NAMALWA (cell line): Measurements from ENCODE around the gene ZBTB7A.

ENCODE experiments used
- DNase-seq: peaks from one replicate; pipeline ENCODE4 v3.0.0-alpha.2; 2015; ENCODE audit warnings: low spot score

Gene ZBTB7A

DNA sequence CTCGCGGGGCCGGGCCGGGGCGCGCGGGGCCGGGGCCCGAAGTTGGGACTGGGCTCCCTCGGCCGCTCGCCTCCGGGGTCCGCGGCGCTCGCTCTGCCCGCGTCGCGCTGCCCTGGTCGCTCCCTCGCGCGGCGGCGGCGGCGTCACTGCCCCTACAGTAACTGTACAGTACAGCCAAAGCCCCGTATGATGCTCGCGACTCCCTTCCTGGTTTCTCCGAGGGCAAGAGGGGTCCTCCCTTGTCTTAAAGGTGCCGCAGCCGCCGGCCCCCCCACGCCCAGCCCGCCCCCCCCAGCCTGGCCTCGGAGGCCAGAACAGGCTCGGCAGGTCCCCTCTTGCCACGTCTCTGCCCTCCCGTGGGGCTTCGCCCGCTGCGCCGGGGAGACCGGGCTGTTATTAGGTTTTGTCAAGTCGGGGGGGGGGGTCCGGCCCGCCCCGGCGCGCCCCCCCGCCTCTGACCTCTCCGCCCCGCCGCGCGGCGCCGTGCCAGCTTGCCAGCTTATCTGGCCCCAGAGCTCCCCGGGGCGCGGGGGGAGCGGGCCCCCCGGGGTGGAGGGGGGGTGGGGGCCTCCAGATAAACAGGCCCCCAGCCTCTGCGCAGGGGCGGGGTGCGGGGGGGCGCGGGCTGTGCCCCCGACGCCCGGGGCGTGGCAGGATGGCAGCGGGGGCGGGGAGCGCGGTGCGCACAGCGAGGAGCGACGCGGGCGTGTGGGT lies at the start of gene ZBTB7A:
Gene ZBTB7A (minus strand): TSS at position 218 of the 714 bp plus-strand sequence. CDS start 11,667 bp downstream, outside the sequence.
- DNase-seq, result peak; percentile 94

DNA sequence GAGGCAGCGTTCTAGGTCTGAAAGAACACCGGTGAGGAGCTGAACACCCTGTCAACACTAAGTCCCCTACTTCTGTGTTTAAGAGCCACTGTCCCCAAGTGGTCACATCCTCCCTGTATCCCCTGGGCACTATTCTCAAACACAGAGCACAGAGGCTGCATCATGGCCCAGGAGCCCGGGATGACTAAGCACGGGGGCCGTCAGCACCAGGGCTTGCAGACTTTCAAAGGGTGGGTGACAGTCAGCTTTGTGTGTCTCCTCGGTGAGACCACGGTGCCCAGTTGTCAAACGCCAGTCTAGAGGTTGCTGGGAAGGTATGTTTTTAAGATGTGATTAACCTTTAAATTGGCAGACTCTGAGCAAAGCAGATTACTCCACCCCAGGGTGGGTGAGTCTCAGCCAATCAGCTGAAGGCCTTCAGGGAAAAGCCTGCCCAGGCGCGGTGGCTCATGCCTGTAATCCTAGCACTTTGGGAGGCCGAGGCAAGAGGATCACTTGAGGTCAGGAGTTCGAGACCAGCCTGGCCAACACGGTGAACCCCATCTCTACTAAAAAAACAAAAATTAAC lies 49.2 kb upstream of the ZBTB7A start:
- no peak for DNase-seq

DNA sequence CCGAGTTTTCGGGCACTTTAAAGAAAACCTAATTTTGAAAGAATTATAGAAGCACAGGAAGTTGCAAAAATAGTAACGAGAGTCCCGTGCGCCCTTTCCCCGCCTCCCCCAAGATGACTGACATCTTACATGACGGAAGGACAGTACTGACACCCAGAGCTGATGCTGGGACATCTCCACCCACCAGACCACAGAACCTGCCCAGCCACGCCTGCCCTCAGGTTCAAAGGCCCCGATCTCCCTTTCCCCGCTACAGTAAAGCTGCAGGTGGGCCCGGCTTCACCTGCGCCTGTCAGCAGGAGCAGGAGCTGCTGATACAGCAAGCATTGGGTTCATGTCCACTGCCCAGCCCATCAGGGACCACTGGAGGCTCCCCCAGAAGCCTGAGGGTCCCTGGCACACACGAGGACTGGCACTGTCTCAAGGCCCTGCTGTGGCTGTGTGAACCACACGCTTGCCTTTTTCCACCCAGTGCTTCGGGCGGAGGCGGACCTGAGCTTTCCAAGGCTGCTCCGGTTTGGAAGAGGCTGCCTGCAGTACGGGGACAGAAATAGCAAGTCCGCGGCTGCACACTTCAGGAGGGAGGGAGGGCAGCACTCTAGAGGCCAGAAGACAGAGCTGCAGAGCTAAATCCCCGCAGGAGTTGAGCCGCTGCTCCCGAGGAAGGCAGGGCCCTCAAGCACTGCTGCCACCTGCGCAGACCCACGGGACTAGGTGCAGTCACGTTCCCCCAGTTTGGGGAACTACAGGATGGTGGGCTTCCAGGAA lies 48.5 kb upstream of the ZBTB7A start:
- DNase-seq, result peak; percentile 42

DNA sequence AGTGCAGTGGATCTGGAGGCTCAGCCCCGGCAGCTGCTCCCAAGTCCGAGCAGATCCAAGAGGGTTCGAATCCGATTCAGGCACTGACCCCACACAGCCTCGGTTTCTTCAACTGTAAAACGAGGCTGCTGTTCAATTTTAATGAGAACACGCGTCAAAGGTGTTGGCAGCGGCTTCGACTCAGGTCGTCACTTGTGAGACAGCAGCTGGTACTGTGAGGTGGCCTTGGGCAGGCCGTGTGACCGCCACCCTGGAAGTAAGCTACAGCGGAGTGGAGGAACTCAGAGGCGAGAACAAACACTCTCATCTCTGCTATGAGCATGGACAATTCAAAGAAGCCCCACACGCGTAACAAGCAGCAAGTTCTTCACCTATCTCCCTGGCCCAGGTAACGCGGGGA lies 47.5 kb upstream of the ZBTB7A start:
- DNase-seq, result no peak

DNA sequence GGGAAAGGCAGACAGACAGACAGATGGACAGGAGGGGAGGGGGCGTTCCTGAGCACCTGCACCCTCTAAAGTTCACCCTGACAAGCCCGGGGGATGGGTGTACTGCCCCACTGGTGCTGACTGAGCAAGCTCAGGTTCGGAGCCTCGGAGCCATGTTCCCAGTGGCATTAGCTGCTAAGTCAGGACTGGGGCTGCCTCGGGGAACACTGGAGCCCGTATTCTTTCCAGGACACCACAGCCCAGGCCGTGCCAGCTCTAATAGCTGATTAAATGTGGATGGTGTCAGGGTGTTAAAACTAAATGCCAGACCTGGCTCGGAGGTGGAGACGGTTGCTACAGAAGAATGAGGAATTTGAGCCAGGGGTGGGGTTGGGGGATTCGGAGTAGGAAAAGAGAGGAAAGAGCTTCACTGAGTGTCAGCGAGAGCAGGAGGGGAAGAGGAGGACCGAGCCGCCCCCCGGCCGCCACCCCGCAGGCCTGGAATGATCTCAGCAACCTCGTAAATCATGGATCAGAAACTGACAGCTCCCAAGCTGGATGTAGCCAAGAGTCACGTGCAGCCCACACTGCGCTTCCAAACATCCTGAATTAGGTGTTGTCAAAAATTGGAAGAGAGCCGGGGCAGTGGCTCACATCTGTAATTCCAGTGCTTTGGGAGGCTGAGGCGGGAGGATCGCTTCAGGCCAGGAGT lies 46.8 kb upstream of the ZBTB7A start:
- DNase-seq, result no peak

DNA sequence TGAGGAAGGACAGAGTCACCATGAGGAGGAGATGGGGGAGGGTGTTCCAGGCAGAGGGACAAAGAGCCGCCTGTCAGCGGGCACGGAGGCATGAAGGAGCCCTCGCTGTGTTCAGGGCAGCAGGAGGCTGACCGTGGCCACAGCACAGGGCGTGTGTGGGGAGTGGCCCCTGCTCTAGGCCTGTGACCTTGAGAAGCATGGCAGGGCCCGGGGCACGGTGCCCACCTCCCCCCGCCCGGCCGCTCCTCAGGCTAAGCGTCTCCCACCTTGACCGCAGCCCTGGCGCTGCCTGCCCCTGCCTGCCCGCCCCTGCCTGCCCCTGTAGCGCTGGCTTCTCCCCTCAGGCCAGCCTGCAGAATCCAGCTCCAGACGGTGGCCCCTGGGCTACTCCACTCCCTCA lies 45.7 kb upstream of the ZBTB7A start:
- no peak for DNase-seq

DNA sequence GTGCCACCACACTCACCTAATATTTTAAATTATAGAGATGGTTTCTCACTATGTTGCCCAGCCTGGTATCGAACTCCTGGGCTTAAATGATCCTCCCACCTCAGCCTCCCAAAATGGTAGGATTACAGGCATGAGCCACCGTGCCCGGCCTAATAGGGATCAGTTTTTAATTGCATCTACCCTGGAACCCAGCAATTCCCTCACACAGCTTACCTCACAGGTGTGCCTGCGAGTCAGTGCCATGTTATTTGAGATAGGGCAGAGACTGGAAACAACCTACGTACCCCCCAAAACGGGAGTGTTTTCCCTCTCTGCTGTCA lies 42.9 kb upstream of the ZBTB7A start:
- no peak for DNase-seq

DNA sequence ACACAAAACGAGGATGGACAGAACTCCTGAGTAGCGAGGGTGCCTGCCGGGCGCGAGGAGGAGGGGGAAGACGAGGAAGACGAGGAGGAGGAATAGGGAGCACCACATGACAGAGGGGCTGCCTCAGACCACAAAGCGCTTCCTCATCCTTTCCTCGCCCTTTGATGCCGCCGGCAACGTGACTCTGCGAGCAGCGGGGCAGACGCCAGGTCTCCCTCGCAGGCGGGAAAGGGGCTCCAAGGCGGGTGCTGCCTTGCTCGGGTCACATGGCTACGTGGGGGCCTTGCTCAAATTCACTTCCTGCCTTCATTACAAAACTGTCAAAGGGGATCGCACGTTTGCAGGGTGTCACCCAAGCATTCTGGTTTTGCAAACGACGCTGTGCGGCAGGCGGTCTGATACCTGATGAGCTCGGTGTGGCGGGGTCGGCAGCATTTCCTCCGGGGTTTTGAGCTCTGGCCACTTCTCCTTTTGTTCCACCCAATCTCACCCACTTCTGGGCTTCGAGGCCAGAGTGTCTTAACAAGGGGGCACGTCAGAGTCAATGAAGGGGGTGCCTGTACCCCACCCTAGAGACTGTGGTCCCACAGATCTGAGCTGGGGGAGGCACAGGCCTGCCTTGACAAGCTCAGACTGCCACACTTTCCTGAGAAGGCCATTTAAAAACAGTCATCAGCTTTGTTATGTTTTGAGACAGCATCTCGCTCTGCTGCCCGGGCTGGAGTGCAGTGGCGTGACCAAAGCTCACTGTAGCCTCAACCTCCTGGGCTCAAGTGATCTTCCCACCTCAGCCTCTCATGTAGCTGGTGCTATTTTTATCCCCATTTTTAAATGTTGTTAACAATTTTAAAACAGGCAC lies 42.3 kb upstream of the ZBTB7A start:
- no peak for DNase-seq

DNA sequence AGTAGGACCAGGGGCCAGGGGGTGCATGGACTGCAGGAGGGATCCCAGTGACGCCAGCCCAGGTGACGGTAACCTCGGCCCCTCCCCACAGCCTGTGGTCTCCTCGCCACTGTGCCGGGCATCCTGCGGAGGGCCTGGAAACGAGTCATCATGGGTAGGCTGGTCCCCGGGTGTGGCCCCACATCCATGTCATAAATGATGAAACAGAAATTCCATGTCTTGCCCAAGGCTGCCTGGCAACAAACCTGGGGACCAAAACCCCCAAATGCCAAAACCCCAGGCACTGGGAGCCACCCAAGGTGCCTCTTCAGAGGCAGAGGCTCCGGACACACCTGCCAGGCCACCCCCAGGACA lies 36.4 kb upstream of the ZBTB7A start:
- DNase-seq, result no peak

DNA sequence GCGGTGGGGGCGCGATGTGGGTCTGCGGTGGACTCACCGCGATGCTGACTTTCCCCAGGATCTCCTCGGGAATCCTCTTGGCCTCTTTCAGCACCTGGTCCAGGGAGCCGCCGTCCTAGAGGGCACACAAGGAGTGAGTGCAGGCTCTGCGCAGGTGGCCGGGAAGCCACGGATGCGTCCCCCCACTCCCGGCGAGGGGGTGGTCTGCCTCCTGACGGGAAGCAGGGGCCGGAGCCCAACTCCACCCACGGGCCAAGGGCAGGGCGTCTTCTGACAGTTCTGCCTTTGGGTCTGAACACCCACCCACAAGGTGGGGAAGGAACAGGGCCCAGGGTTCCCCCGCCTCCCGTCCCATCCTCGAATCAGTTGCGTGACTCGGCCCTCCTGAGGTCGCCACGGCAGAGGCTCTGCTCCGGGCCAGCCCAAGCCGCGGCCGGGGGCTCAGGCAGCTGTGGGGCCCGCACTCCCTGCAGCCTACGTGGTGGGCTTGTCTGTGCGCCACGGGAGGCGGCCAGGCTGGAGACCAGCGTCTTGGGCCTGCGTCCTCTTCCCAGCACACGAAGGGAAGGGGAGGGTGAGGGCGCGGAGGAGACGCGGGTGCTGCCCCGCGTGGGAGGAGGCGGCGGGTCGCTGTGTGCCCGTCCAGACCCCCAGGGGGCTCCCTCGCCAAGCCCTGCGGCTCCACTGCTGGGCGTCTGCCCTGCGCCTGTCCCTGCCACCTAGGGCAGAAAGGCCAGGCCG lies 35.8 kb upstream of the ZBTB7A start:
- no peak for DNase-seq

DNA sequence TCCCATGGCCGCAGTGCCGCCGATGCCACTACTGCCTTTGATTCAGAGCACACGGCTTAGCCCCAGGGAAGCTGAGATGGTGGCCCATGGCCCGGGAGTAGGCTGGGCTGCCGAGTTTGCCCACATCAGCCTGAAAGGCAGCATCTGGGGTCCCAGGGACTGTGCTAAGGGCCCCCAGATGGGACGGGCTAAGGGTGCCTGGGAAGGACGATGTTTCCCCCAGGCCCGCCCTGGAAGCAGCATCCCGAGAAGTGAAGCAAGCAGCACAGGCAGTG lies 34.7 kb upstream of the ZBTB7A start:
- no peak for DNase-seq

DNA sequence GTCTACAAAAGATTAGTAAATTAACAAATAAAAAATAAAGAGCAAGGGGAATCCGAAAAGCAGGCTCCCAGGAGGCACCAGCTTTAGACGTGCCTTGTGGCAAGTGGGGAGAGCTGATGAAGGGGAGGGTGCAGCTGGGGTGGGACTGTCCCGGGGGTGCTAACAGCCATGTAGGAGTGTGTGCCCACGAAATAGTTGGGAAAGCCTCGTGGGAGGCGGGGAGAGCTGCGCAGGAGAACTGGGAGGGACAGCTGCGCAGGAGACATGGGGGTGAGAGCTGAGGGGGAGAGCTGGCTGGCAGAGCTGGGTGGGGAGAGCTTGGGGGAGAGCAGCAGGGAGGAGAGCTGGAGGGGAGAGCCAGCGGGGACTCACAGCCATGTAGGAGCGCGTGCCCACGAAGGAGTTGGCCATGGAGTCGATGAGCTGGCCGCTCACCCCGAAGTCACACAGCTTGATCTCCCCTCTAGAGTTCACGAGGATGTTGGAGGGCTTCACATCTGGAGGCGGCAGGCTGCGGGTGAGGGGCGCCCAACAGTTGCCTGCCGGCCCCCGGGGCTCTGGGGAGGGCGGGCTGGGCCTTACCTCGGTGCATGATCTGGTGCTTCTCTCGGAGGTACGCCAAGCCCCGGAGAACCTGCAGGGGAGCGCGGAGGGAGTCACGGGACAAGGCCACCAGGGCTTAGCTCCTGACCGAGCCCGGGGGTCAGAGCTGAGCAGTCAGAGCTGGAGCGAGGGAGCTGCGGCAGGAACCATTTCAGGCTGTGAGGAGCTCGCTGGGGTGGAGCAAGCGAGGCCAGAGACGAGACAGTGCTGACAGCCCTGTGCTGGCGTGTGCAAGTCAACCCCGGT lies 34.2 kb upstream of the ZBTB7A start:
- DNase-seq, result no peak

DNA sequence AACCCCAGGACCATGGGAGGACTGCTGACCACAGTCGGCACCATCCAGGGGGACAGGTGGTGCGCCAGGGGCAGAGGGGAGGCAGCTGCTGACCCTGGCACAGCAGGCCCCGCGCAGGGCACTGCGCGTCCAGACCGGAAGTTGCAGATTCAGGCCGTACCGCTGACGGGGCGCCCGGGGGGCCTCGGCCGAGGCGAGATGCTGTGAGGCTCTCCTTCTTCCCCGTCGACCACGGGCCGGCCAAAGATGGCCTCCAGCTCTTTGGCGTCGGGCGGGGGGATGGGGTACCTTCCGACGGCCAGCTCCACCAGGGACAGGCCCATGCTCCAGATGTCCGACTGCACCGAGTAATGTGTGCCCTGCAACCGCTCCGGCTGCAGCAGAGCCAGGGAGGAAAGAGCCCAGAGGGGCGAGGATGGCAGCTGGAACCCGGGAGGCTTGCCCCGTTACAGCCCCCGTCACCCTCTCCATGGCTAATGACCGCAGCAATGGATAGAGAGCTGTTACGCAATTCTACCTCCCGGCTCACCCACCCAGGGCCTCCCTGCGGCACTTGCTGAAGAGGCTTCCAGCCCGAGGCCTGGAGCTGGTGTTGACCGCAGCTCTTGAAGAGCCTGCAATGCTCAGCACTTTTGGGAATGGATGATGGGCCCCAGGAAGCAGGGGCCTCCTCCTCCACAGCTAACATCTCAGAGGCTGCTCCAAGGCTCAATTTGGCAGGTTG lies 32.5 kb upstream of the ZBTB7A start:
- DNase-seq, result no peak

DNA sequence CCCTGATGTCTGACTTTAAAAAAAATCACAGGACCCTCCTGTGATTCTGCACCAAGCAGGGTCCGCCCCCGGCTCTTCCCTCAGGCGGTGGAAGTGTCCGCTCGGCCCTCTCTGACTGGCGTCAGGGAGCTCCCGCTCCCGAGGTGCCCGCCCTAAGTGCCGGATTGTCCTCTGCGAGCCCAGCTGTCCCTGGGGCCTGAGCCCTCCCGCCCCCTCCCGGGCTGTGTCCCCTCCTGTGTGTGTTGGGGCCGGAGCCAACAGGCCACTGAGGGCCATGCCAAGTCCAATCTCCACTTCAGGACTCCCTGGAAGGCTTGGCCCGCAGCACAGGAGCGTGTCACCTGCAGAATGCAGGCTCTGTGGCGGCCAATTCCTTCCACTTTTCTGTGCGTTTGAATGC lies 31.8 kb upstream of the ZBTB7A start:
- DNase-seq, result no peak

DNA sequence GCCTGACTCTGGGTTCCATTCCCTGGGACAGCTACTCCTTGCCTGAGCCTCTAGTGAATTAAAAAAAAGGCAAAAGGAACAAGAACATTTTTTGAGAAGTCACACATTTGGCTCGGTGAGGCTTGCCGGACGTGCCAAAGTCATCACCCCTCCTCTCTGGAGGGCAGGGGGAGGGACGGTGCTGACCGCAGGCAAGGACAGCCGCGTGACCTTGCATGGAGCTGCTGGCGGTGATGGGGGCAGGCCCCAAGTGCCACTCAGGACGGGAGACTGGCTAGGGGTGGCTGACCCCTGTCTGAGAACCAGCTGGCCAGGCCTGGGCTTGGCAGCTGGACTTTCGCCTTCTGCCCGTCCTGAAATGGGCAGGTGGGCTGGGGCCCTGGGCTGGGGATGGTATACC lies 30.8 kb upstream of the ZBTB7A start:
- no peak for DNase-seq

DNA sequence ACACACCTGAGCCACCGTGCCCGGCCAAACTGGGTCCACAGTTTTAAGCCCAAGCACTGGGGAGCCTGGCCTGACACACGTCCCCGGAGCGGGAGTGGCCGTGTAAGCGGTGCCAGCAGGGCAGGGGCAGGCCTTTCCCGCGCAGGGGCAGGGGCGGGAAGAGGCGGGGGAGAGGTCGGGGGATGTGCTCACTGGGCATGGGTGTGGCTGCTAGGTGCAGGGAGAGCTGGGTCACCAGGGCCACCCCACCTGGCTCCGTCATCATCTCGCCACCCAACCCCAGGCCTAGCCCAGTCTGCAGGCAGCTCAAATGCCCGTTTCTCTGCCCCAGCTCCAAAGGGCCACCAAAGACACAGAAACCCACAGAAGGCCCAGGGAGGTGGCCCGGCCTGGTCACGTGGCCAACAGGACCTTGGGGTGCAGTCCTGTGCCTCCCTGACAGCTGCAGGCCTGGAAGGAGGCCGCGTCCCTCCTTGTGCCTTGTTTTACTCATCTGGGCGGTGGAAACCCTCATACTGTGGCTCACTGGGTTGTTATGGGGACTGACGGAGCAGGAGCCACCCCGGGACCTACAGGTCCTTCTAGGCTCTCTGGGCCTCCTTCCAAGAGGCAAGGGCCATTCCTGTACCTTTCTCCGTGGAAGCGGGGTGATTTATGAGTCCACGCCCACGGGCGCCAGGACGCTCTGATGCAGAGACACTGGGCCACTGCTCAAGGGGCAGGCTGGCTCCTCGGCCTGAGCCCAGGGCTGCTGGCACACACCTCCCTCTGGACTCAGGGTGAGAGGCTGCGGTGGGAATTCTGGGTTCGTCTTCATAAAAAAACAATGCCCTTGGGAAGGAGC lies 29.6 kb upstream of the ZBTB7A start:
- no peak for DNase-seq

DNA sequence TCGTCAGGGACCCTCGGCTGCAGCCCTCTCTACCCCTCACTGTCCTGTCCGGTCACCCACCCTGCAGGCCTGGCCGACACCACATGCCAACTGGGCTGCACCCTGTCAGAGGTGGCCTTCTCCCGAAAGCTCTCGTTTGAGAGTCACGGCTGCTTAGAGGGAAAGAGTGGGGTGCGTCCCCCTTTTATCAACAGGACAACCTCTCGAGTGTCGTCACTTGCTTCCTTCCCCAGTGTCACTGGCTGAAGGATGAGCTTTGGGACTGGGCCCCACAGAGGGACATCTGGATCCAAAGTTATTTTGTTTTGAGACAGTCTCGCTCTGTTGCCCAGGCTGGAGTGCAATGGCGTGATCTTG lies 28.8 kb upstream of the ZBTB7A start:
- no peak for DNase-seq

DNA sequence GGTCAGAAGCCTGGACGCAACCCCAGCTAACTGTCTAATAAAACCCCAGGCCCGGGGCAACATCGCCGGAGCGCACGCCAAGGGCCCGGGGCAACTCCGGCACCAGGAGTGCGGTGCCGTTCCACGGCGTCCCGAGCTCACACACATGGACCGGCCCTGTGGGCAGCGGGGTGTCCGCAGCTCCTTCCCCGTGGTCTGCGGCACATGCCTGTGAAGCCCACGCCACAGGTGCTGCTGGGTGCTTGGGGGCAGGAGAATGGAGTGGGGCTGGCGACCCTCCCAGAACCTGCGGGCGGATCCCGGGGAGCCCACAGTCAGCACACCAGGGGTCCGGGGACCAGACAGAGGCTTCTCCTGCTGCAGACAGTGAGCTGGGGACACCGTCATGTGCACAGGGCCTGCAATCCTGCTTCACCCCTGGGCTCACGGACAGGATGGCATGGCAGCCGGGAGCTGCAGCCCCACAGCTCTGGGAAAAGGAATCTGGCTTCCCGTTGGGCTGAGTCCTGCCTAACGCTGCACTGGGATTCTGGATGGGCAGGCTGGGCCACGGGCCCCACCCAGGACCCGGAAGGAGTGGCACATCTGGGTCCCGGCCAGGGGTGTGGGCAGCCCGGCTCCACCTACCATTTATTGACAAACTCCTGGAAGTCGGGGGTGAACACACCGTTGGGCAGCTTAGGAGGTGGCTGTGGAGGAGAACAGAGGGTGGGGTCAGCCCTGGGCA lies 28.2 kb upstream of the ZBTB7A start:
- DNase-seq, result no peak
